PFSK-1 (cell line): ENCODE measurements around the gene FAM177A1.

Source experiments
- FOXP2 ChIP-seq: optimal IDR thresholded peaks from 2 replicates; pipeline ENCODE3; 2011; ENCODE audit warnings: borderline replicate concordance, control low read depth, inconsistent platforms; ENCODE audit not compliant: insufficient read depth; ENCODE audit errors: extremely low read length, extremely low read depth
- POLR2AphosphoS5 ChIP-seq: IDR thresholded peaks from 2 replicates; pipeline ENCODE4 v1.6.1; 2012; ENCODE audit warnings: low read depth, mild to moderate bottlenecking, control low read depth, low read length, moderate library complexity
- REST ChIP-seq, 2 experiments: IDR thresholded peaks; 2 replicates each; pipeline versions ENCODE4 v1.6.1 to v1.8.0; 2011 to 2012; ENCODE audit warnings: low read depth in 2 of 2, low read length in 2 of 2, control low read depth in 1 of 2, inconsistent platforms in 1 of 2, mild to moderate bottlenecking in 1 of 2, moderate library complexity in 1 of 2; ENCODE audit not compliant: insufficient read depth in 1 of 2
- SIN3A ChIP-seq: IDR thresholded peaks from 2 replicates; pipeline ENCODE4 v1.6.1; 2012; ENCODE audit warnings: mild to moderate bottlenecking, low read length, moderate library complexity, borderline replicate concordance; ENCODE audit not compliant: insufficient read depth
- TAF1 ChIP-seq: IDR thresholded peaks from 2 replicates; pipeline ENCODE4 v1.6.1; 2012; ENCODE audit warnings: low read length, control low read depth, borderline replicate concordance; ENCODE audit not compliant: insufficient read depth

Gene FAM177A1

GRCh38 chr14:35042632-35043031, 3.4 kb upstream of the FAM177A1 start:
- TF ChIP-seq TAF1 (no peak), POLR2AphosphoS5 (no peak), REST (IDR thresholded peaks at IDR 0.05; ENCODE audit: insufficient read depth in 1 of 2, low read depth in 2 of 2, low read length in 2 of 2) (no peak), FOXP2 (no peak), SIN3A (no peak)

- no peak for TF ChIP-seq POLR2AphosphoS5
- no peak for TF ChIP-seq SIN3A
- no peak for TF ChIP-seq FOXP2
These were observed 3.0 kb upstream of the FAM177A1 start for GRCh38 chr14:35043046-35043445.

GRCh38 chr14:35044939-35045797, 904 bp upstream of the FAM177A1 start:
- TF ChIP-seq POLR2AphosphoS5, result no peak
- TF ChIP-seq SIN3A, result no peak
- no peak for TF ChIP-seq REST (IDR thresholded peaks at IDR 0.05; ENCODE audit: insufficient read depth in 1 of 2, low read depth in 2 of 2, low read length in 2 of 2)
- TF ChIP-seq TAF1, result no peak
- TF ChIP-seq FOXP2, result no peak

- no peak for TF ChIP-seq REST (IDR thresholded peaks at IDR 0.05; ENCODE audit: insufficient read depth in 1 of 2, low read depth in 2 of 2, low read length in 2 of 2)
- TF ChIP-seq TAF1, result no peak
- TF ChIP-seq POLR2AphosphoS5, result no peak
- TF ChIP-seq SIN3A, result no peak
- TF ChIP-seq FOXP2, result no peak
These were observed 349 bp upstream of the FAM177A1 start for GRCh38 chr14:35045798-35046047.

- TF ChIP-seq REST (IDR thresholded peaks at IDR 0.05; ENCODE audit: insufficient read depth in 1 of 2, low read depth in 2 of 2, low read length in 2 of 2) (peak in 1 of 2 experiments; percentile 79; a peak in 2 of 4 replicates), POLR2AphosphoS5 (no peak)
These were observed 872 bp downstream of the FAM177A1 start for GRCh38 chr14:35046751-35047536.
